GM12878 (cell line): ENCODE data around the gene PPP4C. TPM values are rescaled to one million over a fixed set of nuclear protein-coding genes. Genes with fewer than 3 reads are reported as not detected.

Experiments used
- ATAC-seq: fragments of 200-7000 bp; cut with Tn5 transposase; 3 replicates; pipeline ENCODE4 v1.9.1; 2020; ENCODE audit warnings: mild to moderate bottlenecking, moderate library complexity
- BruUV-seq: library from RNA; stranded (reverse); fragments of 400-500 nt; replicated peaks from 2 replicates; lab custom pipeline; 2021; lab: Mats Ljungman, UMichigan
- CTCF ChIA-PET: fragments of 300-600 bp; sonication (Branson Sonifier 250); formaldehyde crosslinking; extraction: SDS; loops from one replicate; lab custom pipeline; 2021; ENCODE audit warnings: inconsistent platforms; lab: Yijun Ruan, JAX
- POLR2A ChIA-PET: fragments of 350-600 bp; formaldehyde crosslinking; extraction: SDS; loops from one replicate; lab custom pipeline; 2021; ENCODE audit warnings: inconsistent platforms; lab: Charles Lee
- RAD21 ChIA-PET: fragments of 300-600 bp; sonication (Branson Sonifier 250); formaldehyde crosslinking; loops from one replicate; lab custom pipeline; 2023; ENCODE audit warnings: antibody characterized with exemption; ENCODE audit not compliant: unreplicated experiment; lab: Charles Lee
- SMC1A ChIA-PET: fragments of 300-600 bp; sonication (Branson Sonifier 250); formaldehyde crosslinking; loops from one replicate; lab custom pipeline; 2023; ENCODE audit not compliant: unreplicated experiment, uncharacterized antibody; lab: Charles Lee
- DNase-seq: peaks from one replicate; pipeline ENCODE4 v3.0.0-alpha.2; 2011; ENCODE audit warnings: low read depth, low spot score
- FAIRE-seq: peaks from 3 replicates; lab custom pipeline; 2011; peaks lifted over from hg19 to GRCh38; lab: Jason Lieb, UNC
- H2AFZ ChIP-seq: 2 replicates; pipeline ENCODE4 v1.6.0; 2011; ENCODE audit warnings: low read depth, low read length, control low read depth; ENCODE audit not compliant: control insufficient read depth
- H3K27ac ChIP-seq: 2 replicates; pipeline ENCODE4 v1.5.1; 2011; ENCODE audit warnings: control low read depth; ENCODE audit not compliant: control insufficient read depth, insufficient read depth
- H3K27me3 ChIP-seq, 2 experiments: replicated peaks in 1 of 2; 2 replicates each; pipeline versions ENCODE4 v1.6.0 to v1.6.1; 2011; ENCODE audit warnings: low read length in 1 of 2; ENCODE audit not compliant: control insufficient read depth in 2 of 2, insufficient read depth in 2 of 2
- H3K36me3 ChIP-seq, 2 experiments: 2 replicates each; pipeline ENCODE4 v1.5.1; 2011; ENCODE audit warnings: low read length in 1 of 2; ENCODE audit not compliant: control insufficient read depth in 2 of 2, insufficient read depth in 2 of 2
- H3K4me1 ChIP-seq: 2 replicates; pipeline ENCODE4 v1.6.1; 2011; ENCODE audit warnings: mild to moderate bottlenecking, low read length, moderate library complexity, mixed read lengths; ENCODE audit not compliant: control insufficient read depth, insufficient read depth
- H3K4me2 ChIP-seq: 2 replicates; pipeline ENCODE4 v1.6.0; 2011; ENCODE audit warnings: control low read depth; ENCODE audit not compliant: control insufficient read depth, insufficient read depth
- H3K4me3 ChIP-seq: fragments of 200-600 bp; sonication (generic); 2 replicates; pipeline ENCODE4 v1.5.1; 2016
- H3K79me2 ChIP-seq: 2 replicates; pipeline ENCODE4 v1.6.0; 2011; ENCODE audit warnings: low read length; ENCODE audit not compliant: control insufficient read depth, insufficient read depth
- H3K9ac ChIP-seq: 2 replicates; pipeline ENCODE4 v1.8.0; 2011; ENCODE audit warnings: low read length, control low read depth, mixed read lengths; ENCODE audit not compliant: control insufficient read depth, insufficient read depth
- H3K9me3 ChIP-seq: replicated peaks from 3 replicates; pipeline ENCODE4 v1.5.1; 2011; ENCODE audit warnings: mild to moderate bottlenecking, low read length; ENCODE audit not compliant: control insufficient read depth, insufficient read depth
- H4K20me1 ChIP-seq: 2 replicates; pipeline ENCODE4 v1.6.0; 2011; ENCODE audit not compliant: control insufficient read depth, insufficient read depth
- CHD1 ChIP-seq: IDR thresholded peaks from 2 replicates; pipeline ENCODE4 v1.6.1; 2012; ENCODE audit warnings: low read depth, low read length, improper control_type of control experiment
- CHD2 ChIP-seq: IDR thresholded peaks from 2 replicates; pipeline ENCODE4 v1.6.1; 2011; ENCODE audit warnings: low read depth, low read length, improper control_type of control experiment, borderline replicate concordance
- FOXK2 ChIP-seq: fragments of 450-650 bp; IDR thresholded peaks from 2 replicates; pipeline ENCODE4 v1.6.1; 2017; ENCODE audit warnings: mild to moderate bottlenecking, moderate library complexity
- MYB ChIP-seq: fragments of 150-350 bp; IDR thresholded peaks from 2 replicates; pipeline ENCODE4 v1.6.1; 2014; ENCODE audit warnings: mild to moderate bottlenecking, low read depth, low read length, borderline replicate concordance
- PAX5 ChIP-seq: IDR thresholded peaks from 2 replicates; pipeline ENCODE4 v1.6.1; 2011; ENCODE audit warnings: low read depth, low read length, borderline replicate concordance
- PML ChIP-seq: IDR thresholded peaks from 2 replicates; pipeline ENCODE4 v1.6.1; 2012; ENCODE audit warnings: low read length, inconsistent platforms
- RAD51 ChIP-seq: fragments of 450-650 bp; IDR thresholded peaks from 2 replicates; pipeline ENCODE4 v1.6.1; 2016; ENCODE audit warnings: moderate library complexity, mild to moderate bottlenecking, inconsistent platforms
- ZNF217 ChIP-seq: fragments of 450-650 bp; IDR thresholded peaks from 2 replicates; pipeline ENCODE4 v1.6.1; 2017; ENCODE audit warnings: antibody characterized with exemption, mild to moderate bottlenecking
- ZNF24 ChIP-seq: fragments of 450-650 bp; IDR thresholded peaks from 2 replicates; pipeline ENCODE4 v1.6.1; 2017; ENCODE audit warnings: antibody characterized with exemption, mild to moderate bottlenecking
- ZNF622 ChIP-seq: fragments of 450-650 bp; IDR thresholded peaks from 2 replicates; pipeline ENCODE4 v1.6.1; 2017; ENCODE audit warnings: mild to moderate bottlenecking, inconsistent platforms
- ZZZ3 ChIP-seq: IDR thresholded peaks from 2 replicates; pipeline ENCODE4 v1.6.1; 2011; ENCODE audit warnings: low read depth; ENCODE audit not compliant: control insufficient read depth, insufficient read length
- WGBS: methylation state at CpG from one replicate; pipeline ENCODE4 v1.1.6; 2016; ENCODE audit warnings: low lambda C conversion rate; ENCODE audit not compliant: insufficient replicate concordance, insufficient coverage; ENCODE audit errors: missing lambda C conversion rate; 5-methylcytosine and 5-hydroxymethylcytosine counted together
- in situ Hi-C: fragments of 300-500 bp; cut with MboI; formaldehyde crosslinking; loops from 9 replicates; pipeline ENCODE4 v1.14.3; 2018; ENCODE audit warnings: mixed read lengths
- intact Hi-C: fragments of 100-400 bp; cut with micrococcal nuclease; formaldehyde crosslinking; loops from one replicate; pipeline ENCODE4 v1.14.2; 2022; ENCODE audit not compliant: unreplicated experiment
- polyA plus RNA-seq, 11 experiments: library from polyadenylated mRNA; depleted of rRNA in 4 of 11; unstranded in 6 of 11; stranded (reverse) in 5 of 11; fragments of >200 nt; fragmentation: Nextera tagmentation in 4 of 11; fragmentation: Illumina TruSeq in 1 of 11; extraction: Ambion mirVana in 4 of 11; extraction: Trizol in 1 of 11; gene quantifications; 1 replicate in 1 of 11; 2 replicates in 10 of 11; pipeline versions ENCODE4 v1.2.1 to v1.2.3, GENCODE V29; 2011 to 2016; ENCODE audit warnings: inconsistent platforms in 2 of 11, missing spikeins in 2 of 11, low read depth in 1 of 11
- total RNA-seq, 4 experiments: library from RNA; depleted of rRNA in 3 of 4; stranded (reverse); fragments of >200 nt in 3 of 4; fragmentation: Illumina TruSeq in 1 of 4; extraction: Trizol in 1 of 4; gene quantifications; 2 replicates each; pipeline versions ENCODE4 v1.2.1 to v1.2.3, GENCODE V29; 2013 to 2021
- TF ChIP-seq, protein P1 (sequence below): IDR thresholded peaks from 2 replicates; pipeline ENCODE4 v1.6.1; 2012; ENCODE audit warnings: low read length, inconsistent platforms

PPP4C gene
- total and polyA plus RNA-seq, 10 of the 15 experiments (the other 5 are each of a cell fraction or from before 2014, with no cell fraction given), result 2.7 to 240 (median 124) TPM

DNA sequence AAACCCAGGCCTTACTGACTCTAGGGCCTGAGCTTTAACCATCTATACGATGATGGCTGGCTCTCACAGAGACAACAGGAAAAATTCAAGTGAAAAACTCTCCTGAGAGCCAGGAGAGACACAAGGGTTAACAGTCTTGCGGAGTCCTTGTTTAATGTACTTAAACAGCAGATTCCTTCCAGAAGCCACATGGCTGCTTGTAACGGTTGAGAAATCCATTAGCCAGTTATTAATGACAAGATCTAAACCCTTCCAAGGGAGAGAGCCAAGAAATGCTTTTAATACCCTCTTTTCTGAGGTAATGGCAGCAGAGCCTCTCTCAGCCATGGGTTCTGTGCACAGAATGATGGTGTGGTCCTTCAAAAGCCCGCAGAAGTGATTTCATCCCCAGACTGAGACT lies 15.4 kb upstream of the PPP4C start:
- Histone ChIP-seq H4K20me1 (no peaks in the 10 kb centered on the region), H3K27ac (no peak overlapping the region), H3K9ac (no peak overlapping the region), H3K9me3 (no peaks in the 10 kb centered on the region), H3K4me1 (peaks cover 8% of the 10 kb centered on the region), H3K36me3 (no peaks in the 10 kb centered on the region), H3K4me2 (no peak overlapping the region), H3K27me3 (no peaks in the 10 kb centered on the region), H3K79me2 (peaks cover 20% of the 10 kb centered on the region), H3K4me3 (no peak overlapping the region), H2AFZ (no peak overlapping the region)
- in situ Hi-C loops (no loop called here), intact Hi-C loops (no loop called here)
- ATAC-seq, result no peak
- ChIA-PET POLR2A (no interaction called here), CTCF (interaction anchor here (0.7 to 8.5 kb wide), 2 partner anchors 28 to 32 kb away, joined by 3 to 77 read pairs; partner anchors contain the start of gene TBX6), RAD21 (no interaction called here), SMC1A (no interaction called here)
- no peak for FAIRE-seq
- TF ChIP-seq MYB, result no peak
- no peak for TF ChIP-seq ZNF217
- no peak for TF ChIP-seq ZNF622
- TF ChIP-seq CHD2, result no peak
- no peak for TF ChIP-seq ZZZ3
- no peak for TF ChIP-seq RAD51
- no peak for TF ChIP-seq CHD1
- no peak for TF ChIP-seq ZNF24
- no peak for TF ChIP-seq PML
- TF ChIP-seq FOXK2, result no peak
- TF ChIP-seq, protein P1, sequence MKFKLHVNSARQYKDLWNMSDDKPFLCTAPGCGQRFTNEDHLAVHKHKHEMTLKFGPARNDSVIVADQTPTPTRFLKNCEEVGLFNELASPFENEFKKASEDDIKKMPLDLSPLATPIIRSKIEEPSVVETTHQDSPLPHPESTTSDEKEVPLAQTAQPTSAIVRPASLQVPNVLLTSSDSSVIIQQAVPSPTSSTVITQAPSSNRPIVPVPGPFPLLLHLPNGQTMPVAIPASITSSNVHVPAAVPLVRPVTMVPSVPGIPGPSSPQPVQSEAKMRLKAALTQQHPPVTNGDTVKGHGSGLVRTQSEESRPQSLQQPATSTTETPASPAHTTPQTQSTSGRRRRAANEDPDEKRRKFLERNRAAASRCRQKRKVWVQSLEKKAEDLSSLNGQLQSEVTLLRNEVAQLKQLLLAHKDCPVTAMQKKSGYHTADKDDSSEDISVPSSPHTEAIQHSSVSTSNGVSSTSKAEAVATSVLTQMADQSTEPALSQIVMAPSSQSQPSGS, result no peak
- no peak for TF ChIP-seq PAX5
- no peak for DNase-seq
- 87% methylated on average over 4 of the region's 4 CpGs for WGBS
- BruUV-seq, result no TSS peak
